ENCODE data around the gene FADS2. TPM values are rescaled to one million over a fixed set of nuclear protein-coding genes. Genes with fewer than 3 reads are reported as not detected.

The FADS2 gene
- 46.2 TPM for total RNA-seq (ENCODE audit: insufficient read depth, low replicate concordance)

DNA sequence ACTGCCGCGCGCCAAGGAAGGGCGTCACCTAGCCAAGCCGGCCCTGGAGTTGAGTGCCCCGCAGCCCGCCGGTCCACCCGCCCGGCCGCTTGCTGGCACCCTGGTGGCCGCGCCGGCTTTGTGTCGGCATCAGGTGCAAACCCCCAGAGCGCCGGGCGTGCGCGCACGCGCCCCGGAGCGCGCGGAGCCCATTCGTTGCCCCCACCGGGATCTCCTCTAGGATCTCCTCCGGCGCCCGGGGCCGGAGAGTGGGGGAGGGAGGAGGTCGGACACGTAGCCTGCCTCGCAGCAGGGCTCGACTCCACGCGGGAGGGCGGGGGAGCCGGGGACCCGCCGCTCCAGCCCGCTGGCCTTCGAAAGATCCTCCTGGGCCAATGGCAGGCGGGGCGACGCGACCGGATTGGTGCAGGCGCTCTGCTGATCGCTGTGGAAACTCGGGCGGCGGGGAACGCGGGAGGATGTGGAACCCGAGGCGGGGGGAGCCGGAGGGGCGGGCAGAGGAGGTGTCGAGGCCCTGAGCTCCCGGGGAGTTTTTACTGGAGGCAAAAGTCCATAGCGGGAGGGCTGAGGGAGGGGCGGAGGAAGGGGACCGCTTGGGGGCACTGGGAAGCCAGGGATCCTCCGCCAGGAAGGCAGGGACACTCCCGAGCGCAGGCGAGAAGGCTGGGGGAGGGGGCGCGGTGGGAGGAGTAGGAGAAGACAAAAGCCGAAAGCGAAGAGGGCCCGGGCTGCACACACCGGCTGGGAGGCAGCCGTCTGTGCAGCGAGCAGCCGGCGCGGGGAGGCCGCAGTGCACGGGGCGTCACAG lies at the start of gene FADS2:
Gene FADS2, plus strand, starts transcription at position 730 of the 808 bp plus-strand sequence. CDS start 91 bp downstream, outside the sequence.
- peak; percentile 99 for DNase-seq (ENCODE audit: low spot score)

DNA sequence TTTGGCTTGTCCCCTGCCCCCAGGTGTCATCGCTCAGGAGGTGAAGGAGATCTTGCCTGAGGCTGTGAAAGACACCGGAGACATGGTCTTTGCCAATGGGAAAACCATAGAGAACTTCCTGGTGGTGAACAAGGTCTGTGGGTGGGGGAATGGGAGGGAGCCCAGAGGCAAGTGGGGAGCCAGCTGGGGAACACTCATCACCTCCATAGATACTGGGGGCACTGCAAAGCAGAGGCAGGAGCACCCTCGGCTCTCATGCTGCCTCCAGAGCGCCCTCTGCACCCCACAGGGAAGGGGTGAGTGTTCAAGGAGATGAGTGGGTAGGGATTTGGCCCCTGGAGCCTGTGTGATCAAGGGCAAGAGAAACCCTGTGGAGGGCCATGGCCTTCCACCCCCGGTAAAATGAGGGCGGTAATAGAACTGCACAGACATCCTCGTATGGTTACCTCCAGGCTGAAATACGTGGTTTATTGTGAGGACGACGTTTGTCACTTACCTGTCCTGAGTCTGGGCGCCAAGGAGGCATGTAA lies 49.7 kb upstream of the FADS2 start:
- no peak for DNase-seq (ENCODE audit: low spot score)

- DNase-seq (ENCODE audit: low spot score): no peak
These were observed 49.0 kb upstream of the FADS2 start for GRCh38 chr11:61778920-61779650.

- no peak for DNase-seq (ENCODE audit: low spot score)
These were observed 48.2 kb upstream of the FADS2 start for GRCh38 chr11:61779666-61780525.

GRCh38 chr11:61780581-61781162 lies 47.4 kb upstream of the FADS2 start:
- DNase-seq (ENCODE audit: low spot score): no peak

GRCh38 chr11:61781585-61781984 lies 46.5 kb upstream of the FADS2 start:
- no peak for DNase-seq (ENCODE audit: low spot score)

- DNase-seq (ENCODE audit: low spot score): no peak
These were observed 45.8 kb upstream of the FADS2 start for GRCh38 chr11:61782299-61782698.

GRCh38 chr11:61782841-61783240 lies 45.3 kb upstream of the FADS2 start:
- no peak for DNase-seq (ENCODE audit: low spot score)

- DNase-seq (ENCODE audit: low spot score): no peak
These were observed 44.2 kb upstream of the FADS2 start for GRCh38 chr11:61783717-61784505.

GRCh38 chr11:61784506-61784805 lies 43.6 kb upstream of the FADS2 start:
- DNase-seq (ENCODE audit: low spot score): no peak

DNA sequence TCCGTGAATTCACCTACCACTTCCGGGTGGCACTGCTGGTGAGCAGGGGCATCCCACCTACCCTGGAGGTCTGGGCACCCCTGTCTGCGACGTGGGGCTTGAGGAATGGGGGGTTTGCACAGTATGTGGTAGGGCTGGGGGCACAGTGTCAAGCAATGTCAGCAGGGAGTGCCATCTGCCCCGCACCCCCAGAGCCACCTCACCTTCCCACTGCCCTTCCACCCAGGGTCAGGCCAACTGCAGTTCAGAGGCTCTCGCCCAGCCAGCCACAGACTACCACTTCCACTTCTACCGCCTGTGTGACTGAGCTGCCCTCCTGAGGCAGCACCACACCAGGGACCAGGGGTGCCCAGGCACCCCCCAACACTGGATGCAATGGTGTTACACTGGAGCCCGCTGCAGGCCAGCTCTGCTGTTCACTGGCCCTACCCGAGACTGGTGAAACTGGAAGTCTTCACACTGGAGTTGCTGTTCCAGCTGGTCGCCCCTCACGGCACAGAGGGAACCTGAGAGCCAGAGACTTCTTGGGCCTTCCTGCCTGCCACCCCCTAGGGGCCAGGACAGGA lies 42.2 kb upstream of the FADS2 start:
- no peak for DNase-seq (ENCODE audit: low spot score)

- peak; percentile 76 for DNase-seq (ENCODE audit: low spot score)
These were observed 40.1 kb upstream of the FADS2 start for GRCh38 chr11:61787928-61788491.

- peak; percentile 88 for DNase-seq (ENCODE audit: low spot score)
These were observed 36.3 kb upstream of the FADS2 start for GRCh38 chr11:61791737-61792309.

DNA sequence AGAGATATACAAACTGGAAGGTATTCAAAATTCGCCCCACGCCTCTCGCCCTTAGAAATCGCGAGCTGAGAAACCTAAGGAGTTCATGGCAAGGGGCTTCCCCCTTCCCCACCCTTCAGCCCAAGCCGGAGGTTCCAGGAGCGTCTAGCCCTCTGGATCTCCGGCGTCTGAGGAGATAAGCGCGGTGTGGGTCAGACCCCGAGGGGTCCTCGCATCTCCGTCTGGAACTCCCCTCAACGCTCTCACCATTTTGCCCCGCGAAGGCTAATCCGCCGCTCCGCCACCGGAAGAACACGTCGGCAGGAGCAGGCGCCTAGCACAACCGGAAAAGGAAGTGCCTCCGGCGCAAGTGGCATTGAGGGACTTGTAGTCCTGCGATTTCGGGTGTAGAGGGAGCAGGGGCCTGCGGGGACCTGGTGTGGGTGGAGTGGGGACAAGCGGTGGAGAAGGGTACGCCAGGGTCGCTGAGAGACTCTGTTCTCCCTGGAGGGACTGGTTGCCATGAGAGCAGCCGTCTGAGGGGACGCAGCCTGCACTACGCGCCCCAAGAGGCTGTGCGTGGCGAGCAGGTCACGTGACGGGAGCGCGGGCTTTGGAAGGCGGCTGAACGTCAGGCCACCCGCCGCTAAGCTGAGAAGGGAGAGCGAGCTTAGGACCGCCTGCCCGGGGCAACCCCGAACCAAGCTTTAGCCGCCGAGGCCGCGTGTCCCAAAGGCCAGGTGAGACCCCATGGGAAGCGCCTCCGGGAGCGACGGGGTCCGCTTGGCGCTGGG lies 35.6 kb upstream of the FADS2 start, which contains the start of the genes FEN1 and TMEM258:
Gene FEN1, plus strand, starts transcription at position 602 of the 773 bp plus-strand sequence. CDS start 2,451 bp downstream, outside the sequence.
Gene TMEM258, minus strand, starts transcription at position 290 of the 773 bp plus-strand sequence. Its CDS starts 41 bp downstream, at position 249.
- peak; percentile 98 for DNase-seq (ENCODE audit: low spot score)

GRCh38 chr11:61793083-61793828 lies 34.8 kb upstream of the FADS2 start:
- no peak for DNase-seq (ENCODE audit: low spot score)

DNA sequence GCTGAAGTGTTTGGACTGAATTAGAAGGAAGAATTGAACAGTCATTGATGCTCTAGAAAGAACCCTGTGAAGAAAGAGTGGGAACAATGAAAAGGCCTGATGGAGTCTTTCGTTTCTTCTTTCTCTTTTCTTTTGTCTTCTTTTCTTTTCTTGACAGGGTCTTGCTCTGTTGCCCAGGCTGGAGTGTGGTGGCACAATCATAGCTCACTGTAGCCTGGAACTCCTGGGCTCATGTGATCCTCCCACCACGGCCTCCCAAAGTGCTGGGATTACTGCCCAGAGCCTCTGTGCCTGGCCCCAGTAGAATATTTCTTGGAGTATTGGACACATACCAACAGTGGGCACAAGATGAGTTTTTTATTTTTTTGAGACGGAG lies 34.3 kb upstream of the FADS2 start:
- DNase-seq (ENCODE audit: low spot score): no peak

GRCh38 chr11:61794579-61794978 lies 33.5 kb upstream of the FADS2 start:
- DNase-seq (ENCODE audit: low spot score): no peak

- no peak for DNase-seq (ENCODE audit: low spot score)
These were observed 32.6 kb upstream of the FADS2 start for GRCh38 chr11:61795459-61795858.
